ENCODE data around the gene PEX11B. TPM values are rescaled to one million over a fixed set of nuclear protein-coding genes. Genes with fewer than 3 reads are reported as not detected.

Gene PEX11B
- total RNA-seq, 1 donor from 2014 or later: 18.7 TPM

DNA sequence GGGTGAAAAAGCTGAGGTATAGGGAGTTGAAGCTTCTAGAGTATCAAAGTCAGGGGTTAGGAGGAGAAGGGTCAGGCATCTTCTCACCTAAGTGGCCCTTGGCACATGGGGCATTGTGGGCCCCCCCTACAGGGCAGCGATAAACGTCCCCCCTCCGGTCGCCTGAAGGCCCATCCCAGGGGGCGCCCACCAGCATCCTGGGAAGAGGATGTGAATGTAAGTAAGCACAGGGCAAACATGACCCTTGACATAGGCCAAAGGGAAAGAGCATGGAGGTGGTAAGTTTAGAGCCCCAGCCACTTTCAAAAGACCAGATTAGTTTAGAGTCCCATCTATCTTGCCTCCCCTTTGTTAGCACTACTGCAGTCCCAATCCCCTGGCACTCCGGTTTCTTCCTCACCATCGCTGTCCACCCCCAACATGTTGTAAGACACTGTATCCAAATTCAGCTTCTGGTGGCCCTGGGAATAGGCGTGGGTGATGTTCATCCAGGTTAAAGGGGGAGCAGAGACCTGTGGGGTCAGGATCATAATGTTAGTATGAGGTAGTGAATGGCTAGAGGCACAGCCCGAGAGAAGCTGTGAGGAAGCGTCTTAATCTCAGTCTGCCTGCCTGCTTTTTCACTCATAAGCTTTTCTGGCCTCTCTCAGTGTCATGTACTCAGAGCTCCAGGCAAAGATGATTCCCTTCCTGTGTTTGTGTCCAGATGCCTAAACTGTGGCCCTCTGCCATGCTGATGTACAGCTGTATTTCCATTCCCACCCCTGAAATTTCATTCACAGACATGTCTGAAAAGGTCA lies 11.4 kb downstream of the PEX11B start:
- Mint-ChIP-seq H3K4me3 (no peak overlapping the region), H3K27ac (ENCODE audit: unreplicated experiment) (no peak overlapping the region), H3K27me3 (ENCODE audit: low read depth) (no peaks in the 10 kb centered on the region), H3K4me1 (peaks cover 4% of the 10 kb centered on the region), H3K9me3 (no peaks in the 10 kb centered on the region), H3K36me3 (ENCODE audit: low read depth) (no peaks in the 10 kb centered on the region)
- no peak for DNase-seq (ENCODE audit: low read depth, low spot score)
- TF ChIP-seq, protein P1, sequence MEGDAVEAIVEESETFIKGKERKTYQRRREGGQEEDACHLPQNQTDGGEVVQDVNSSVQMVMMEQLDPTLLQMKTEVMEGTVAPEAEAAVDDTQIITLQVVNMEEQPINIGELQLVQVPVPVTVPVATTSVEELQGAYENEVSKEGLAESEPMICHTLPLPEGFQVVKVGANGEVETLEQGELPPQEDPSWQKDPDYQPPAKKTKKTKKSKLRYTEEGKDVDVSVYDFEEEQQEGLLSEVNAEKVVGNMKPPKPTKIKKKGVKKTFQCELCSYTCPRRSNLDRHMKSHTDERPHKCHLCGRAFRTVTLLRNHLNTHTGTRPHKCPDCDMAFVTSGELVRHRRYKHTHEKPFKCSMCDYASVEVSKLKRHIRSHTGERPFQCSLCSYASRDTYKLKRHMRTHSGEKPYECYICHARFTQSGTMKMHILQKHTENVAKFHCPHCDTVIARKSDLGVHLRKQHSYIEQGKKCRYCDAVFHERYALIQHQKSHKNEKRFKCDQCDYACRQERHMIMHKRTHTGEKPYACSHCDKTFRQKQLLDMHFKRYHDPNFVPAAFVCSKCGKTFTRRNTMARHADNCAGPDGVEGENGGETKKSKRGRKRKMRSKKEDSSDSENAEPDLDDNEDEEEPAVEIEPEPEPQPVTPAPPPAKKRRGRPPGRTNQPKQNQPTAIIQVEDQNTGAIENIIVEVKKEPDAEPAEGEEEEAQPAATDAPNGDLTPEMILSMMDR (conservative IDR thresholded peaks at IDR 0.05): no peak

DNA sequence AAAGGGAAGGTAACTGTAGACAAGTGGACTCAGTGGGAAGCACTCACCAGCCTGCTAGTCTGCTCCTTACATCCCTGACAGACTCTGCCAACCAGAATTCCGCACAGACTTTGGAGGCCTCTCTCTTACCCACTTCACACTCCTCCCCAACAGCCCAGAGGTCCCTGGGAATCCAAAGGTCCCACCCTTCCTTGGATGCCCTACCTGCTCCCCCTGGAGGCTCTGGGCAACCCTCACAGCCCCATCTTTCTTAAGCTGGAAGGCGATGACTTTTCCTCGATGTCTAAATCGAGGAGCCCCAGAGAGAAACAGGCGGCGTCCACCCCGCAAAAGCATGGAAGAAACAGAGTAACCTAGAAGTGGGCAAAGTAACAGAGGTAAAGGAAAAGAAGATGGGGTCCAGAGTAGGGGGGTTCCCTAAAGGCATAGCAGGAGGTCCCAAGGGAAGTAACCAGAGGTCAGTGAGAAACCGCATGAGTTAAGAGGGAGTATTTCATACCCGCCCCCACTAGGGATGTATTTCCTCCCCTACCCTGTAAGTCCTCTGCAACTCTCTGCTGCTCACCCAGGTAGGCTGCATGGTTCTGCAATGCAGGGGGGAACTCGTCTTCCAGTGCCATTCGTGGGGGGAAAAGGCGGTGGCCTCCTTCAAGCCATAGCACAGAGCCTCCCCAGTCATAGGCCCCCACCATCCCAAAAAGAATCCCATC lies 17.1 kb downstream of the PEX11B start:
- no peak overlapping the region for H3K27ac Mint-ChIP-seq (ENCODE audit: unreplicated experiment)
- DNase-seq (ENCODE audit: low read depth, low spot score): no peak
- TF ChIP-seq, protein P1 (conservative IDR thresholded peaks at IDR 0.05): no peak
- no peaks in the 10 kb centered on the region for H3K36me3 Mint-ChIP-seq (ENCODE audit: low read depth)
- peaks cover 3% of the 10 kb centered on the region for H3K27me3 Mint-ChIP-seq (ENCODE audit: low read depth)
- no peak overlapping the region for H3K4me3 Mint-ChIP-seq
- no peaks in the 10 kb centered on the region for H3K9me3 Mint-ChIP-seq
- H3K4me1 Mint-ChIP-seq: peaks cover 21% of the 10 kb centered on the region

DNA sequence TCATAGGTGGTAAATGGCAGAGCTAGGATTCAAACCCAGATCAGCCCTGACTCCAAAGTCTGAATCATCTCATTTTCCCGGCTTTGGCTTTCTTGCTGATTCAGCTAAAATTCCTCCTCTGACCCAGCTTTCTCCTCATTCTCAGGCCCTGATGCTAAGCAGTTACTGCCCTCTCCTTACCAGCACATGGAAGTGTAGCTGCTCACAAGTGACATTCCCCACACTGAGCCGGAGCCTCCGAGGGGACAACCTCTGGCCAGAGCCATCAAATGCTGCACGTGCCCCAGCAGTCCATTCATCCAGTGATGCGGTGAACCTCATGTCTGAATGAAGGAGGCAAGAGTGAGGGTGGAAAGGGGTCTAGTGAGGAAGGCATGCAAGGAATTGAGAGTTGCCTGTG lies 19.8 kb downstream of the PEX11B start:
- Mint-ChIP-seq H3K27me3 (ENCODE audit: low read depth) (peaks cover 3% of the 10 kb centered on the region), H3K27ac (ENCODE audit: unreplicated experiment) (peak overlapping the region; percentile 58), H3K36me3 (ENCODE audit: low read depth) (no peaks in the 10 kb centered on the region), H3K9me3 (no peaks in the 10 kb centered on the region), H3K4me3 (no peak overlapping the region), H3K4me1 (peaks cover 21% of the 10 kb centered on the region)
- TF ChIP-seq, protein P1 (conservative IDR thresholded peaks at IDR 0.05): no peak
- no peak for DNase-seq (ENCODE audit: low read depth, low spot score)

DNA sequence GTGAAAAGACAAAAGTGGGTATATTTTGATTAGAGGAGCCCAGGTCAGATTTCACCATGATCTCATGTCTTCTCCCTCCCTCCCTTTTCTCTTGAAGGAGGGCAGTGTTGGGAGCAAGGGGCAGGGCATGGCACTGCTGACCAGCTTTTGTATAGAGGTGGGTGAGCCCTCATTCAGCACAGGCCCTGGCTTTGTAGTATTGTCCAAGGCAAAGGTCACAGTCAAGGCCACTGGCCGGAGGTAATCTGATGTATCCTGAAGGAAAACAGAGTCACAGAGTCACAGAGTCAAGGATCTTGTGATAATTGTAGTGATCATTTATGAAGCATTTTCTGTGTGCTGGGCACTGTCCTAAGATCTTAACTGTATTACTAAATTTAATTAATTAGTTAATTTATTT lies 20.5 kb downstream of the PEX11B start:
- H3K4me1 Mint-ChIP-seq: peaks cover 21% of the 10 kb centered on the region
- peaks cover 3% of the 10 kb centered on the region for H3K27me3 Mint-ChIP-seq (ENCODE audit: low read depth)
- no peak for DNase-seq (ENCODE audit: low read depth, low spot score)
- no peak overlapping the region for H3K27ac Mint-ChIP-seq (ENCODE audit: unreplicated experiment)
- H3K4me3 Mint-ChIP-seq: no peak overlapping the region
- H3K36me3 Mint-ChIP-seq (ENCODE audit: low read depth): no peaks in the 10 kb centered on the region
- H3K9me3 Mint-ChIP-seq: no peaks in the 10 kb centered on the region
- TF ChIP-seq, protein P1 (conservative IDR thresholded peaks at IDR 0.05): no peak

DNA sequence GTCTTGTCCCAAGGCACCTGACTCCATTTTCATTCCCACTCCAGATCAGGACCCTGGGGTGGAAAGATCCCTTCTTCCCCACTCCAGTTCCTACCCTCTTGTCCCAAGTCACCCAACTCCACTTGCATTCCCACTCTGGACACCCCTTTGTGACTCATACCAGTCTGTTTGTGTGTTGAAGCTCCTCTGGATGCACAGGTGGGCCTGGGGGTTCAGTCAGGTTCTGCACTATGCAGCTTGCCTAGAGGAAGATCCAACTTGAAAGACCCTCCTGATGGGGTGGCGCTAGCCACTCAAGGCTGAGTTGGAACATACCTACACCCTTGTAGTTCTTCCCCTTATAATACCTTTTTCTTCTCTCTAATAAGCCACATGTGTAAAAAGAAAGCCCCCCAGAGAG lies 23.0 kb downstream of the PEX11B start:
- TF ChIP-seq, protein P1 (conservative IDR thresholded peaks at IDR 0.05): no peak
- H3K4me3 Mint-ChIP-seq: no peak overlapping the region
- no peak for DNase-seq (ENCODE audit: low read depth, low spot score)
- H3K9me3 Mint-ChIP-seq: no peaks in the 10 kb centered on the region
- H3K36me3 Mint-ChIP-seq (ENCODE audit: low read depth): no peaks in the 10 kb centered on the region
- peaks cover under 1% of the 10 kb centered on the region for H3K27me3 Mint-ChIP-seq (ENCODE audit: low read depth)
- no peak overlapping the region for H3K27ac Mint-ChIP-seq (ENCODE audit: unreplicated experiment)
- H3K4me1 Mint-ChIP-seq: peaks cover 27% of the 10 kb centered on the region

Measured in neural crest cell (in vitro differentiated cells).